Amygdala (tissue), 56 donors: ENCODE measurements around the gene CFAP74.

Source experiments
- DNase-seq, 56 donors: peaks; one replicate each; lab custom pipeline; 2025; lab: John Stamatoyannopoulos, UW

The CFAP74 gene

DNA sequence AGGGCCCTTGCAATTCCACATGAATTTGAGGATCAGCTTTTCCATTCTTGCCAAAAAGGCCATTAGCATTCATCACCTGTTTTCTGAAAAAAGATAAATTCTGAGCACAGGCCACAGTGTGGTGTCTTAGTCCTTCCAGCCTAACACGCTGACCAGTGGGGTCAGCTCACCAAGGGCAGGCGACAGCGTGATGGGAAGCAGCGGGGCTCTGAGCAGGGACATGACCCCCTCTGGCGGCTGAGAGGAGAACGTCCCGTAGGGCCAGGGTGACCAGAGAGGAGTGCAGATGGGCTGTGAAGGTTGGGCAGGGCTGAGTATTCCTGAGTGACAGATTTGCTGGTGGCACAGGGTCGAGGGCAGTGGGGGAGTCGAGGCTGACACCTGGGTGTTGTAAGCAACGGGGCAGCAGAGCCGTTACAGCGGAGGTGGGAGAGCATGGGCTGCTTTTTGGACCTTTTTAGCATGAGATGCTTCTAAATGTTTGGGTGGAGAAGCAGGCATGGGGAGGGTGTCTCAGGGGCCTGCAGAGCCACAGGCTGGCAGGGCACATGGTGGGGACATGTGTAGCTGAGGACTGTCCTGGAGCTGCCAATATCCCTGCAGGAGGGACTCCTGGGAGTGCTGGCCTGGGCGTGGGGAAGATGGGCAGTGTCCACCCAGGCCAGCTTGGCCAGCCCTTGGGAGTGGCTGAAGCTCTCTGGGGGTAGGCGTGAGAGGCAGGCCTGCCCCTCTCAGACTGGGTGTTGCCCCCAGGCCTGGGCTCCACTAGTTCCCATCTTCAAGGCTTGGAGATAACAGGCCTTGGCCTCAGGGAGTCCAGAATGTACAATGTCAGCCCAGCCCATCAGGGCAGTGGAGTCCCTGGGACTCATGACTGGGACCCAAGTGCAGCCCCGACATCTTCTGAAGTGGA lies 97.1 kb downstream of the CFAP74 start:
- DNase-seq, result peak in 54 of 56 donors; percentile 19 to 87 (median 68)

DNA sequence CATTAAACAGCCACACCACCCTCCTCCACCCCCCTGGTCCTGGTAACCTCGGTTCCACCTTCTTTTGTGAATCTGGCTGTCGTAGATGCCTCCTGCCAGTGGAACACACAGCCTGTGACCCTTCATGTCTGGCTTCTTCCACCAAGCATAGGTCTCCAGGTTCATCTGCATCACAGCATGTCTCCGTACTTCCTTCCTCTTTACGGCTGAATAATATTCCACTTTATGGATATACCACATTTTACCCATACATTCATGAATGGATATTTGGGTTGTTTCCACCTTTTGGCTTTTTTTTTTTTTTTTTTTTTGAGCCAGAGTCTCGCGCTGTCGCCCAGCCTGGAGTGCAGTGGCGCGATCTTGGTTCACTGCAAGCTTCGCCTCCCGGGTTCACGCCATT lies 100.4 kb downstream of the CFAP74 start:
- DNase-seq, result no peak

DNA sequence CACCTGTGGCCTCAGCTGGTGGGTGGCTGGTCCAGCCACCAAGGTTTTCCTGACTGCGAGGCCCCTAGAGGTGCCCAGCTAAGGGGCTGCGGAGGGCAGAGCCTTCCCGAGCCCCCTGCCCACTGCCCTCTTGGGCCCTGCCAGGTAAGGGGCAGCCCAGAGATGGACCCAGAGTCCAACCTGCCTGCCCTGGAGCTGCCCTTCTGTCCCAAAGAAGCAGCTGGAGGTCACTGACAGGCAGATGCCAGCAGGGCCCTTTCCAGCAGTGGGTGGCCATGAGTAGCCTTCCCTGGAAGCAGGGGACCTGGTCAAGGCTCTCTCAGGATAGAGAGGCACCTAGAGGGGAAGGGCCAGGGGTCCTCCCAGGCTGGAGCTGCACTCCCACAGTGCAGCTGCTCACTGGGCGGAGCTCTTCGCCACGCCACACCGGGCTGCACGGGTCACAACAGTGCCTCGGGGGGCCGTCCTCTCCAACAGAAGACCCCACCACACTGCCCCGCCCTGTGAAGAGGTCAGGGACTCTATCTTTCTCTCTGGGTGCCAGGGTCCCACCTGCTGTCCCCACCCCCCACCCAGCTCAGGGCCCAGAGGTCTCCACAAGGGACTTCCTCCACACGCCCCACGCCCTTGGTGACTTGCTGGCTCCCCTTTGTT lies 101.8 kb downstream of the CFAP74 start:
- DNase-seq, result no peak

DNA sequence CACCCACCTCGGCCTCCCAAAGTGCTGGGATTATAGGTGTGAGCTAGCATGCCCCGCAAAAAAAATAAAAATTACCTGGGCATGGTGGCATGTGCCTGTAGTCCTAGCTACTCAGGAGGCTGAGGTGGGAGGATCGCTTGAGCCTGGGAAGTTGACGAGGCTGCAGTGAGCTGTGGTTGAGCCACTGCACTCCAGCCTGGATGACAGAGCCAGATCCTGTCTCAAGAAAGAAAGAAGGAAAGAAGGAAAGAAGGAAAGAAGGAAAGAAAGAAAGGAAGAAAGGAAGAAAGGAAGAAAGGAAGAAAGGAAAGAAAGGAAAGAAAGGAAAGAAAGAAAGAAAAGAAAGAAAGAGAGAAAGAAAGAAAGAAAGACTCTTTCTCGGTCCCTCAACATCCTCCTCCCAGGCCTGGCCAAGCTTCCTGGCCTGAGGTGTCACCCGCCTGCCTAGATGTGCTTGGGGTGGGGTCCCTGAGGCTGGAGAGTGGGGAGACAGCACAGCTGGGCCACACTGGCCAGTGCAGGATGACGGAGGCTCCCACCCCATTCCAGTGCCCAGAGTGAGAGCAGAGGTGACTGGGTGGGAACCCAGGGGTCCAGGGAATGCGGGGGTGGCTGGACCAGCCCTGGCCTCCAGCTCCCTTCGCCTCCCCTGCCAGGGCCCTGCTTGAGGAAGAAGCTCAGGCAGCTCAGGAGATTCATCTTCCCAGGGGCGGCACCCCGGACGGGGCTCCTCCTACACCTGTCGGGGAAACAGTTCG lies 102.5 kb downstream of the CFAP74 start:
- DNase-seq, result no peak

DNA sequence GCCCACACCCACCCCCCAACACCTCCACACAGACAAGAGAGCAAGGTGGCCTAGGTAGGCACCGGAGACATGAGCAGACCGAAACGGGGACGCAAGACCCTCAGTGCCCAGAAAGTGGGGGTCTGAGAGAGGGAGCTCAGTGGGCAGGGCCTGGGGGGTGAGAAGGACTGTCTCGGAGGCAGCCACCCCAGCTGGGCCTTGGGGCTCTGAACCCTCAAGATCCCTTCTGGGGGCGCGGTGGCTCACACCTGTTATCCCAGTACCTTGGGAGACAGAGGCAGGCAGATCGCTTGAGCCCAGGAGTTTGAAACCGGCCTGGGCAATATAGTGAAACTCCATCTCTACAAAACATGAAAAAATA lies 103.6 kb downstream of the CFAP74 start:
- no peak for DNase-seq

DNA sequence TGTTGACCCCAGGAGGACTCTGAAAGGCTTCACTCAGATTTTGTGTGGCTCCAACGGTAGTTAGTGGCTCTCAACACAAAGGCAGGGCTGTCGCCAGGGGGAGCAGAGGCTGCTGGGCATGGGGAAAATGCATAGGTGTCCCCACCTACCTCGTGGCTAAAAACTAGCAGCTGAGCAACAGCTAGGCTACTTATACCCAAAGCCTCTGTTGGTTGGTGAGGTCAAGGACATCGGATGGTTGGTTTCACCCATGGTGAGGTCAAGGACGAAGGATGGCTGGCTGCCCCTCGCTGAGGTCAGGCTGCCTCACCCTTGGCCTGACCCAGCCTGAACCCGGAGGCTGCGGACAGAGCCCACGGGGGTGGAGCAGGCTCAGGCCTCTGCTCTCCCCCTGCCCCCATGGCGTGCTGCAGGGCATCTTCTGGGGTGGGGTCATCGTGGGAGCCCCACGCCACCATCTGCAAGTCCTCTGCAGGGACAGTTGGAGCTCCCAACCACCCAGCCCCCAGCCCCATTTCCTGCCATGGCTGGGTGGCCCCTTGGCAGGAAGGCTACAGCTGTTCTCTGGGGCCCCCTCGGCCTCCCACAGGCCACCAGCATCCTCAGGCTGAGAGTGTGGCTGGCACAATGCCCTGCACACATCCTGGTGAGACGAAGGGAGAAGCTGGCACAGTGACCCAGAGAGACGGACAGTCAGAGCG lies 104.2 kb downstream of the CFAP74 start:
- no peak for DNase-seq

DNA sequence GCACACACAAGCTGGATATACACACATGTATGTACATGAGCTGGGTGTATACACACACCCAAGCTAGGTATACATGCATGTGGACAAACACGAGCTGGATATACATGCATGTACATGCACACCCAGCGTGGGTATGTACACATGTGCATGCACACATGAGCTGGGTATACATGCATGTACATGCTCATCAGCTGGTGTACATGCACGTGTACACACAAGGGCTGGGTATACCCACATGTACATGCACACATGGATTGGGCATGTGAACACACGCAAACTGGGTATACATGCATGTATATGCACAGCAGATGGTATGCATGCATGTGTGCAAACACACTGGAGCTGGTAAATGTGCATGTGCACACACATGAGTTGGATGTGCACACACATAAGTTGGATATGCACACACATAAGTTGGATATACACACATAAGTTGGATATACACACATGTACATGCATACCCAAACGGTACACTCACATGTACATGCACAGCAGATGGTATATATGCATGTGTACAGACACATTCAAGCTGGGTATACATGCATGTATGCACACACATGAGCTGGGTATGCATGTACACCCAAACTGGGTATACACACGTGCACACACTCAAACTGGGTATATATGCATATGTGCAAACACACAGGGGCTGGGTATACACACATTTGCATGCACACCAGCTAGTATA lies 105.2 kb downstream of the CFAP74 start:
- DNase-seq, result no peak

DNA sequence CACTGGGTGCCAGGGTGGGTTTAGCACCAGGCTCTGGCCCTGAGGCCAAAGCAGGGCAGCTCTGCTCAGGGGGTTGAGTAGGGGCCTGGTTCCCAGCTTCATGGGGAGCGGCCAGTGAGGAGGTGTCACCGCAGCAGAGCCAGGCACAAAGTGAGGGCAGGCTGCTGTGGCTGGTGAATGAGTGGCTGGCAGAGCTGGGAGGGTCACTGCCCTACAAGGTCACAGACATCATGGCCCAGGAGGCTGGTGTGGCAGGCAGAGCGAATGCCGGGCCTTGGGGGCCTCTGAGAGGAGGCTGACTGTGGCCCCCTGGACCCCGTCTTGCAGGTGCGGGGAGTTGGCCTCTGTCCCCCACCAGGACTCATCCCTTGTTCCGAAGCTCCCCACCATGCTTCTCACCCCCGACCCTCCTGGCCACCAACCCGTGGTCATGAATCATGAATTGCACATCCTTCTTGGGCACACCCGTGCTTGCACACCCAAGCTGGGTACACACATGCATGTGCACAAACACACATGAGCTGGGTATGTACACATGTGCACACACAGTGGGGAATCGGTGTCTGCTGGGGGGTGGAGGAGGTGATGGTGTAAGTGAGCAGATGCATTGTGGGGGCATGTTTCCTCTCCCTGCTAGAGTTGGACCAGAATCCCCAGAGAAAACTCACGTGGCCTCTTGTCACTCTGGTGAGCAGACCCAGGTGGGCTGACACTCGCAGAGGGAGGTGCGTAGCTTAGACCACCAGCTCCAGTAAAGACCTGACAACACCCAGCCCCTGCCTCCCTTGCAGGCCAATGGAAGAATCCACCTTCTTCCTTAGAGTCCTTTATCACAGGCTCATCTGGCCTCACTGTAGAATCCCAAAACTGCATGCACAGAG lies 107.9 kb downstream of the CFAP74 start:
- DNase-seq, result no peak

DNA sequence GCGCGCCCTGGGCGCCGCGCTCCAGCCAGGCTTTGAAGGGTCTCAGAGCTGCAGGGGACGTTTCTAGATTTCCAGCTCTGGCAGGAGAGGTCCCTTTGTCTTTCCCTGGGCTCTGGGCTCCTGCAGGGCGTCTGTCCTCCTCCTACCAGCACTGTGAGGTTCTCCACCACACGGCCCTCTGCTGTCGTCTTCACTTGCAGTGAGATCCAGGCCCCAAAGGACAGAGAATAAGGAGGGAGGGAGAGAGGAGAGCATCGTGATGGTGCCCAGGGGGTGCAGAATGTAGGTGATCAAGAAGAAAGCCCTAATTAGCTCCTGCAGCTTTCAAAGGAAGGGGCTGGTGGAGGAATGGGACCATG lies 108.5 kb downstream of the CFAP74 start:
- DNase-seq, result no peak

DNA sequence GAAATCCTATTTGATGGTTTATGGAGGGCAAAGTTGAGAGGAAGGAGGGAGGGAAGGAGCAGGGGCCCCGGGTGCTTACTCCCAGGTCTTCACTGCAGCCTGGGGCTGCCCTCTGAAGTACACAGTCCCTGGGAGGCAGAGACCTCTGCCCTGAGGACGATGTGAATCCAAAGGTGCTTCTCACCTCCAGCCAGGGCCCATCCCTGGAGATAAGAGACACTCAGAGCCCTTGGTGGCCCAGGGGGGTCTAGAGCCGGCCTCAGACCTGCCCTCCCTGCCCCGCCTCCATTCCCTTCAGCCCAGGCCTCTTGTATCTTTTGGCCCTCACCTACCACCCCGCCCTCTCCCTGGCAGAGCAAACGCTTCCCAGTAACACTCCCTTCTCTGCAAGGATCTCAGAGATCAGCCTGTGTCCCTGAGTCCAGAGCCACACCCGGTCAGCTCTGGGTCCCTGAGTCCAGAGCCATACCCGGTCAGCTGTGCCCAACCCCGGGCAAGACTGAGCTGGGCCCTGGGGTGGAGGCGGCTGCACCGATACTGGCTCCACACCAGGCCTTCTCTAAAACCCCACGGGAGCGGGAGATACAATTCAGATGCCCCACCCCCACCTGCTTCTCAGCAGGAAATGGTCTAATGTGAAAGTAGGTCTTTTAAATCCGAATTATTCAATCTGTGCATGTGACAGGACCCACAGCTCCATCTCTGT lies 109.1 kb downstream of the CFAP74 start:
- no peak for DNase-seq

DNA sequence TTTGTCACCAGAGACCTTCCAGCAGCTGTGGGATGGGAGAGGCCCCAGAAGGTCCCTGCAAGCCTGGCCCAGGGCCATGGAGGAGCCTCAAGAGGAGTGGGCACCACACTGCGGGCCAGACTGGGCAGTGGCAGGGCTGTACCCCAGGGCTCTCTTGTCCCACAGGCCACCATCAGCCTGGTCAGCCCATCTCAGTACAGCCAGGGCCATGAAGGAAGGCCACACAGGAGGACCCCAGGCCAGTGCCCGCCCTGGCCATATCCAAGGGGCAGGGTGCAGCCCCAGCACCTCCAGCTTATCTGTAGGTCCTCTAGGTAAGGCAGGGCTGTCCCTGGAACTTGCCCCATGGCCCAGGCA lies 109.6 kb downstream of the CFAP74 start:
- DNase-seq, result no peak

DNA sequence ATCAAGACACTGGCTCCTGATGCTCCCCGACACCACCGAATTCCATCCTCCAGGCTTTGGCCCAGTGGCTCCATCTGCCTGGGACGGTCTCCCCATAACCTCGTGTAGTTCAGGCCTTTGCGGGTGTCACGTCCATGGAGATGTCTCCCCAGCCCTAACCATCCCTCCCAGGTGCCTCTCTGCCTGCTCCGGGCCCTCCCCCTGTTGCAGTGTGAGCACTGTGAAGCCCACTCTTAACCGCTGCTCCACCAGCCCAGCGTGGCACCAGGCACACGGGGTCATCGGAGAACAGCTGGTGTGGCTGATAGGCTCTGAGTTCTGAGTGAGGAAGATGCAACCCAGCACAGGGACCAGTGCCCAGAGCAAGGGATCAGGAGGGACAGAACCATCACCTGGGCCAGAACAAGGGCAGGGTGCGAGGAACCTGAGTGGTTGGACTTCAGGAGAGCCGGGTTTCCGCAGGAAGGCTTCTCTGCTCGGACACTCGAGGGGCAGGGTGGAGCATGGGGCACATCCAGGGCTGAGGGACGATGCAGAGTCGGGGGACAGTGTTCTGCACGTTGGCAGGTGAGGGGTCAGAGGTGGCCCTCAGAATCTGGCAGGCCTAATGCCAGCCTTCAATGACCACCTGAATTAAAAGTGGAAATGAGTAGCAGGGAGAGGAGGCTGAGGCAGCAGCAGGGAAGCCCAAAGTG lies 110.1 kb downstream of the CFAP74 start:
- no peak for DNase-seq

DNA sequence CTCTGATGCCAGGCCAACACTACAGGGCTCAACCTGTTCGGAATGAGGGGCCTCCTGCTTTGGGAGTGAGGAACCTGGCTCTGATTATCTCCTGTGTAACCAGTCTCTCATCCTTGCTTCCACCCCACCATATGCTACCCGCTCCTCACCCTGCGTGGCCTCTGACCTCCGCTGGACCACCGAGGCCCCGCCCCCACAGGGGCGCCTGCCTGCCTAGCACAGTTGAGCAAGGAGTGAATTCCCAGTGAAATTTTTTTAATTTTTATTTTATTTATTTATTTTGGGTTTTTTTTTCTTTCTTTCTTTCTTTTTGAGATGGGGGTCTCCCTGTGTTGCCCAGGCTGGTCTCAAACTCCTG lies 110.8 kb downstream of the CFAP74 start:
- no peak for DNase-seq

DNA sequence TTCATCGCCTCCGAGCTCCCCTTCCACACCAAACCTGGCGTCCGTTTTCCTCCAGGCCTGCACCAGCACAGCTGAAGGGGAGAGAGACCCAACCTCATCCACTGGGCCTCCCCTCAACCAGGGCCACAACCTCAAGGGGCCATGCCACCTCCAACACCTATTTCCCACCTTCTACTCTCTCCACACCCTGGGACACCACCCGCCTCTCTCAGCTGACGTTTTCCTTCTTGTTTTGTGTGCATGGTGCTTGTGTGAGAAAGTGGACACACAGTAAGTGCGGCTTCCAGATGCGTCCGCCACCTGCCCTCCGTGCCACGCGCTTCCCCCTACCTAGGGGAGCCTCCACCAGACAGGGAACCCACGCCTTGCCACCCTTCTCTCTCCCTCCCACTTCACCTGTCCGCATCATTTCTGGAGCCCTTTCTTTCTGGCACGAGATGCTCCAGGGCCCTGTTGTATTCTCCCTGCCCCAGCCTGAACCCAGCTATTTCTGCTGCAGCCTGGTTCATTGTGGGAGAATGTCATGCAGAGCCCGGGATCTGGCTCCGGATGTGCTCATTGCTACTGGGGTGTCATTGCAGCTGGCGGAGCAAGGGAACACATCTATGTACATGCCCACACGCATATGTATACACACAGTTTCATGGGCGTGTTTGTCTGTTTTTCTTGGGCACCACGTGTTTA lies 111.4 kb downstream of the CFAP74 start:
- no peak for DNase-seq

DNA sequence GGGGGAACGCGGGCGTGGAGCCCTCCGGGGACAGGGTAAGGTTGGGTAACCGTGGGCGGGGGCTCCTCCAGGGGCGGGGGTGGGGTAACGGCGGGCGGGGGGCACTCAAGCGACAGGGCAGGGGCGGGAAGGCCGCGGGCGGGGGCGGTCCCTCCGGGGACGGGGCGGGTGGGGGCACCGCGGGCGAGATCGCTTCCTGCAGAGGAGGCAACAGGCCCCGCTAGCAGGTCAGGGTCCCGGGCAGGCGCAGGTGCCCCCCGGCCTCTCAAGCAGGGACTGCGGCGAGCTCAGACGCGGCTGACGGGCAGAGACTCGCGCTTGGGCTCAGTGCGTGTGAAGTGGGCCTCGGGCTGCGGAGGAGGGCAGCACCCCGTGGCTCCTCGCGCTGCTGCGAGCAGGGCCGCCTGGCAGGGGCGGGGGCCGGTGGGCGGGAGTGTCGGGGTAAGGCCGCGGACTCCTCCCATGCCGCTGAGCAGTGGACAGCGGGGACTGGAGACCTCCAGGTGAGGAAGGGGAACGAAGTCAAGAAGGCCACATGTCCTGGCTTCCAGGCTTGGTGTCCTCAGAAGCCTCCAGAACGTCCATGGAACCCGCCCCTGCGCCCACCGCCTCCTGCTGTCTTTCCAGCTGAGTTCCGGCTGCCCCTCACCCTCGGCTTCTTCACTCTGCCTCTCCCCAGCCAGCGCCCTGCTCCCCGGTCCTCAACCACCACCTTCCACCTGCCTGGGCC lies 112.1 kb downstream of the CFAP74 start:
- peak in 32 of 56 donors; percentile 42 to 90 (median 75) for DNase-seq

DNA sequence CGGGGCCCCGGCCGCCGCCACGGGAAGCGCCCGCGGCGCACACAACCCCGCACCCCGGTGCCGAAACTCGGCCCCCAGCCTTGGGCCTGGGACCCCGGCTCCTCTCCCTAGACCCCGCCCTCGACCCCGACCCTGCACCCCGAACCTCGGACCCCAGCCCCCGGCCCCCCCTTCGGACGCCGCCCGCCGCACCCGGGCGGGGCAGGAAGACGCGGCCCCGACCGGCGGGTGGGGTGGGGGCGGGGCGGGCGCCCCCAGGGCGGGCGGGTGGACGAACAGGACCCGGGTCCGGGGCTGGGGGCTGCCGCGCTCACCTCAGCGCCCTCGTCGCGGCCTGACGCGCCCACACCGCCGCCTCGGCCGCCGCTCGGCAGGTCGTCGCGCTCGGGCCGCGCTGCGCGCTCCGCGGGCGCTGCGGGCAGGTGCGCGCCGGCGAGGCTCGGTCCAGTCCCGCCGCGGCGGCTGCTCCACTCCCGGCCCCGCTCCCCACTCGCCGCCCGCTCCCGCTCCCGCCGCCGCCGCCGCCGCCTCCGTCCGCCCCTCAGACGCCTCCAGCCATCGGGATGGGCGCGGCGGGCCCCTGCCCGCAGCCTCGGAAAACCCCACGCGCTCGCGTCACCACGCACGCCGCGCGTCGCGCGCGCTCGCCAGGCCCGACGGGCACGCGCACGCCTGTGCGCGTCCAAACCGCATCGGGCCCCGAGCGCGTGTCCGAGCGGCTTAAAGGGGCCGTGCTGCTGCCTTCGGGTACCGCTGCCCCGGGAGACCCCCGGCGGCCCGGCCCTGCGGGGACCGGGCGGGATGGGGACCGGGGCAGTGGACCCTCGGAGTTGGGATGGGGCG lies 112.9 kb downstream of the CFAP74 start, which contains the start of gene GNB1:
Gene GNB1, minus strand, starts transcription at position 582 of the 843 bp plus-strand sequence. CDS start 65,634 bp downstream, outside the sequence.
- peak in 54 of 56 donors; percentile 26 to 90 (median 78) for DNase-seq
